GM19351 (cell line): ENCODE data around the gene WBP1.
"Not testable (repeated sequence)": the region's sequence is repeated elsewhere in the genome, so short reads cannot be mapped to it uniquely, and the experiment has no call there.

Source experiments
- ATAC-seq: cut with Tn5 transposase; IDR thresholded peaks from one replicate; pipeline ENCODE4 v1.9.1; 2021; ENCODE audit warnings: mild to moderate bottlenecking, moderate library complexity; ENCODE audit not compliant: unreplicated experiment

Gene WBP1

DNA sequence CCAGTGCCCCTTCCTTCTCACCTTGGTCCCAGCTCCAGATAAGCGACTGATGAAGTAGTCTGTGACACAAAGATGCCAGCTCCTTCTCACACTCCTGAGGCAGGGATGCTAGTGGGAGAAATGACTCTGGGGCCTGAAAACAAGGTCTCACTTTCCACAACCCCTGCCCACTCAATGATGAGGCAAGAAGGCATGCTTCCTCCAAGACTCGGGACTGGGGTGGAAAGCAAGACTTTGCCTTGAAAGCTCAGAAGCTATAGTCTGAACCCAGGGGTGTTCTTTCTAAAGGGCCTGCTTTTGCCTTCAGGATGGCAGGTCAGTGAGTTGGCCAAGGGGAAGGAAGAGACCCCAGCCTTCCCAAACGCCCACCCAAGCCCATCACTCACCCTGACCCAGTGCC, 23.2 kb downstream of the WBP1 start:
- no peak for ATAC-seq

DNA sequence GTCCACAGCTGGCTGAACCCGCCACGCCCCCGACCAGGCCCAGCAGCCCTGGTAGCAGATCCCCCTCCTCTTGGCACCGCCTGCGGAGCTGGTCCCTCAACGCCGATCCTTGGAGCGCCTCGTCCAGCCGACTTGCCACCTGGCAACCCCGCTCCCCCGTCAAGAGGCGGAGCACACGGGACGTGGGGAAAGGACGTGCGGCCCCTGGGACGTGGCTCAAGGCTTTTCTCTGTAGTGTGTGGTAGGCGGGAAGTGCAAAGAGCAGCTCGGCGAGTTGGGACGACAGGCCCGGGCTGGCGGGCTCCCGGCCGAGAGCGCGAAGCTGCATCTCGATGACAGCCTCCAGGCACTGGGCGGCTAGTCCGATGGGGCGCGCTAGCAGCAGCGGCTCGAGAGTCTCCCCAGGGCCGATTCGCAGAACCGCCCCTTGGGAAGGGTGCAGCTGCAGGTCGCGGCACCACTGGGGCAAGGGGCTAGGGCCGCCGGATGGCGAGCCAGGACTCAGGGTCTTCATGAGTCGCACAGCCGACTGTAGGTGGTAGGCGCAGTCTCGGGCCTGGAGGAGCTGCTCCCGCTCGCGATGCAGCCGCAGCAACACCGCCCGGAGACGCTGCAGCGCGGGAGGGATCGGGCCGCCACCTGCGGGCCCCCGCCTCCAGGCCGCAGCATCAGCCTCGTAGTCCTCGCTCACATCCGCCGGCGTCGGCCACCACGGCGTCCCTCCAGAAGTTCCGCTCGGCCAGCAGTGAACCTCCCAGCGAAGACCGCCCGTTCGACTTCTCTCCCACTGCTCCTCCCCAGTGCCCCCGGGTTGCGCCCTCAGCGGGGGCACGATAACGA, 23.9 kb downstream of the WBP1 start:
- ATAC-seq = peak; percentile 40

DNA sequence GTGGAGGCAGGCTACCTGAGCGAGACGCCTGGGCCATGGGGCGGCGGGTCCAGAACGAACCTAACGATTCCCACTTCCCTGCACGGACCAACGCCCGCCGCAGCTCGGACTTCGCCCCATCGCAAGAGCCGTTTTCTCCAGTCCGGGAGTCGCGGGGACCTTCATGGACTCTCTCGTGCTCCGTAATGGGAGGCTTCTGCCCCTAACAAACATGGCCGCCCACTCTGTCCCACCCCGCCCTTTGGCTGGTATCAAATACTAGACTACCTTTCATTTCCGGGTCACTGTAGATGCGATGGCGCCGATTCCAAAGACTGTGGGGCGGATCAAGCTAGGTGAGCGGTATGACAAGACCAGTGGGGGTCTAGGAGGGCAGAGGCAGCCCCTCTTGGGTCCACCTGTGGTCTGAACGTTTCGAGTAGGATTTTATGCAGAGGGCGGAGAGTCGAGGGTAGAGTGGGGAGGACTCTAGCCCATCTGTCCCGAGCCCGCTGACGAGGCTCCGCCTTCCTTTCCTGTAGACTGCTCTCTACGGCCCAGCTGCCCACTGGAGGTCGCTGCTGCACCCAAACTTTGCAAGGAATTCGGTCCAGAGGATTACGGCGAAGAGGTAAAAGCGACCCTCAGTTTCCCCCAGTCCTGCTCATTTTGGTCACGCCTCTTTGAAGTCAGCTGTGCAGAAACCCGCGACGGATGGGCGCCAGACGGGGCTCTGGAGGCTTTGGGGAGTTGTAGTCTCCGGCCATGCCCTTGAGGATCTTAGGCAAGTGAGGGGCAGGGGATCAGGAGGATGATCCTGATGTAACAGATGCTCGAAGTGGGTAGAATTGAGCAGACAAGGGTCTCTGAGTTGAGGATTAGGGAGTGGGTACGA, 24.8 kb downstream of the WBP1 start, which contains the start of the genes CCDC142 and TTC31:
Gene CCDC142 (minus strand): TSS at position 198 of the 874 bp plus-strand sequence. CDS start 161 bp downstream, at position 37.
Gene TTC31 (plus strand): TSS at position 281 of the 874 bp plus-strand sequence. CDS start 15 bp downstream, at position 296.
- peak; percentile 86 for ATAC-seq

DNA sequence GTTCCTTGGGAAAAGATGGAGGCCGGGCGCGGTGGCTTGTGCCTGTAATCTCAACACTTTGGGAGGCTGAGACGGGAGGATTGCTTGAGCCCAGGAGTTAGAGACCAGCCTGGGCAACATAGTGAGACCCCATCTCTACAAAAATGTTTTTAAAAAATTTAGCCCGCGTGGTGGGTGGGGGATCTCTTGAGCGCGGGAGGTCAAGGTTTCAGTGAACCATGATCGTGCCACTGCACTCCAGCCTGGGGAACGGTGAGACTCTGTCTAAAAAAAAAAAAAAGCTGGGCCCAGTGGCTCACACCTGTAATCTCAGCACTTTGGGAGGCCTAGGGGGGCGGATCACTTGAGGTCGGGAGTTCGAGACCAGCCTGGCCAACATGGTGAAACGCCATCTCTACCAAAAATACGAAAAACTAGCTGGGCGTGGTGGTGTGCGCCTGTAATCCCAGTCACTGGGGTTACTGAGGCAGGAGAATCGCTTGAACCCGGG, 25.5 kb downstream of the WBP1 start:
- ATAC-seq = not testable (repeated sequence)

DNA sequence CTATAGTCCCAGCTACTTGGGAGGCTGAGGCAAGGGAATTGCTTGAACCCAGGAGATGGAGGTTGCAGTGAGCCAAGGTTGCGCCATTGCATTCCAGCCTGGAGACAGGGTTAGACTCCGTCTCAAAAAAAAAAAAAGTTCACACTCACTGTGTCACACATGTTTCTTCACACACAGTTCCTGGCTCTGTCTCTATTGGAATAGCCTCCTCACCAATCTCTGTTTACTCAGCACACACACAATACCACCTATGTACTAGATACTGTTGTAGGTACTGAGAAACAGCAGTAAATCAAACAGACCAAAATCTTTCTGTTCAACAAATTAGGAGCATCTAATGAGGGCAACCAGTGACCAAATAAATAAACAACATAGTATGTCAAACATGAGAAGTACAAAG, 27.9 kb downstream of the WBP1 start:
- ATAC-seq = no peak

DNA sequence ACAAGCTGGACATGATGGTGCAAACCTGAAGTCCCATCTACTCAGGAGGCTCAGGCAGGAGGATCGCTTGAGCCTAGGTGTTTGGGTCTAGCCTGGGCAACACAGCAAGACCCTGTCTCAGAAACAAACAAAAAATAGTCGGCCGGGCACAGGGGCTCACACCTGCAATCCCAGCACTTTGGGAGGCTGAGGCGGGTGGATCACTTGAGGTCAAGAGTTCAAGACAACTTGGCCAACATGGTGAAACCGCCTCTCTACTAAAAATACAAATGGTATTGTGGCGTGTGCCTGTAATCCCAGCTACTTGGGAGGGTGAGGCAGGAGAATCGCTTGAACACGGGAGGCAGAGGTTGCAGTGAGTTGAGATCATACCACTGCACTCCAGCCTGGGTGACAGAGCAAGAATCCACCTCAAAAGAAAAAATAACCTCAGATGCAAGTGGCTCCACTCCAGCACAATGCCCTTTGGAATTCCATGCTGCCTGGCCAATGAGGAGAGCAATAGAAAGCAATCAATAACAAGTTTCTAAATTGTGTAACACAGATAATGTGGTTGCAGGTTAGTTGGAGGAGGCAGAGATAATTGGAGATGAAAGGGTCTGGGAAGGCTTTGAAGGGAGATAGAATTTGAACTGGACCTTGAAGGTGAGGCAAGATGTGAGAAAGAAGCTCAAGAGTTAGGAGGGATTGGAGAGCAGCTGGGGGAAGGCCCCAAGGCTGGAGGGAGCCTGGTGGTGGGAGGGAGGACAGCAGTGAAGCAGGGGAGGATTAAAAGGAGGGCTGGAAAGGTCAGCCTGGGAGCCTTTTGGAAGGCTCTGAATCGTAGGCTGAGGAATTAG, 30.6 kb downstream of the WBP1 start:
- no peak for ATAC-seq

DNA sequence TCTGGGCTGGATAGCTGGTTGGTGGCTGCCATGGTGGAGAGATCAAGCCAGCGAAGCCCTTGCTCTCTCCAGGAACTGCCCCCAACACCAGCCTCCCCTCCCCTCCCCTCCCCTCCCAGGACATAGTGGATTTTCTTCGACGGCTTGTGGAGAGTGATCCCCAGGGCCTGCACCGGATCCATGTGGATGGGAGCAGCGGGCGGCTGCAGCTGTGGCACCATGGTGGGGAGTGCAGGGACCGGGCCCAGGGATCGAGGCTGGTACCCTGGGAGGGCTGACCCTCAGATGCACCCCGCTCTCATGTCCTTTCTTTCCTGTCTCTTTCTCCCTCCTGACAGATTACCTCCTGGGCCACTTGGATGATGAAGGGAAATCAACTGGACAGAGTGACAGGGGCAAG, 31.7 kb downstream of the WBP1 start:
- no peak for ATAC-seq

DNA sequence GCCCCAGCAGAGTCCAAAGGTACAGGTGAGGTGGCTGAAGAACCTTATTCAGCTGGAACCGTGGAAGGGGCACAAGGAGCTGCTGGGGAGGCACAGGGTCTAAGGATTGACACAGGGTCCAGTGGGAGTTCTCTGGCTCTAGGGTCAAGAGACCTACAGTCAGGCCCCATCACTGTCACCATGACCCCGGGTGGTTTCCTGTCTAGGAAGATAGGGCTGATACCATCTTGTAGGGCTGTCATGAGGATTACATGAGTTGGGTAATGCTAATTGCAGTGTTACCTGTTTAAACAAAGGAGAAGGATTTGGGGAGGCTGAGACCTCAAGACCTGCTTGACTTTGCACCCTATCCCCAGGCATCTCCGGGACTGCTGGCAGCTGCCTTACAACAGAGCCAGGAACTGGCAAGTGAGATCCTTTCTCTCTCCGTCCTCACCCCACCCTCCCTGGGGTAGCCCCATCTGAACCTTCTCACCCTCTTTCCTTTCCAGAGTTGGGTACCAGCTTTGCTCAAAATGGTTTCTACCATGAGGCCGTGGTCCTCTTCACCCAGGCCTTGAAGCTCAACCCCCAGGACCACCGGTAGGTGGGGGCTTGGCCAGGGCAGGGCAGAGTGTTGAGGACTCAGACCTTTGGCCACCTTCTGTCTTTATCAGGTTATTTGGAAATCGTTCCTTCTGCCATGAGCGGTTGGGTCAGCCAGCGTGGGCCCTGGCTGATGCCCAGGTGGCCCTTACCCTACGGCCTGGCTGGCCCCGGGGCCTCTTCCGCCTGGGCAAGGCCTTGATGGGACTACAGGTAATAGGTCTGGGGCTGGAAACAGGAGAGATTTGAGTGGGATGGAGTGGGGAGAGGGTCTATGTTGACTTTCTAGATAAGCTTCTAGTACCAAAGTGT, 33.7 kb downstream of the WBP1 start:
- ATAC-seq = no peak

DNA sequence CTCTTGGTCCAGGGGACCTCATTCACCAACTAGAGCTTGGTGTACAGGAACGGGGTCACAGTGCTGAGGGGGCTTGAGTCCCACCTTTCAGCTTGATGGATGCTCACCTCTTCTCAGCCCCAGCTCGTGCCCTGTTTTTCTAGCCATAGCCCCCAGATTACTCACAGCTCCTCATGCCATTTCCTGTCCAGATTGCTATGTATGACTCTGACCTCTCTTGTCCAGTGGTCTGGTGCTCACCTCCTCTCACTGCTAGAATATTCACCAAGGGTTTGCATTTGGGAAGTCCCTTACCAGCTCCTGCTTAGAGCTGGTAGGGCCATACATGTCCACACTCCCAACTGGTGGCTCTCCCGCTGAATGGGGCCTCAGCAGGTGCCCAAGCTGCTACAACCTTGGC, 35.3 kb downstream of the WBP1 start:
- ATAC-seq = no peak

DNA sequence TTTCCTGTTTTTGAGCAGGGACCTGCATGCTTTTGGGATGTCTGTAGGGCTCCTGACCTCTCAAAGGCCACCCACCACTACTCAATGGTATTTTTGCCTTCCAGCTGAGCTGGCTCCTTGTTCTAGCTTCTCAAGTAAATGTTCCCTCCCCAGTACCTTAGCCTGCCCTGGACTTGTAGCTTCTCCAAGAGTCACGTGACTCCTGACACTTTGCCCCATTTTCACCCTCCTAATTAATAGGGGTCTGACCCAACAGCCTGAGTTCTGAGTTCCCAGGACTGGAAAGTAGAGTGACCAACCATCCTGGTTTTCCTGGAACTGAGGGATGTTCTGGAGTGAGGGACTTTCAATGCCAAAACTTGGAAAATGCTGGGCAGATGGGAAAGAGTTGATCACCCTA, 37.2 kb downstream of the WBP1 start:
- ATAC-seq = no peak

DNA sequence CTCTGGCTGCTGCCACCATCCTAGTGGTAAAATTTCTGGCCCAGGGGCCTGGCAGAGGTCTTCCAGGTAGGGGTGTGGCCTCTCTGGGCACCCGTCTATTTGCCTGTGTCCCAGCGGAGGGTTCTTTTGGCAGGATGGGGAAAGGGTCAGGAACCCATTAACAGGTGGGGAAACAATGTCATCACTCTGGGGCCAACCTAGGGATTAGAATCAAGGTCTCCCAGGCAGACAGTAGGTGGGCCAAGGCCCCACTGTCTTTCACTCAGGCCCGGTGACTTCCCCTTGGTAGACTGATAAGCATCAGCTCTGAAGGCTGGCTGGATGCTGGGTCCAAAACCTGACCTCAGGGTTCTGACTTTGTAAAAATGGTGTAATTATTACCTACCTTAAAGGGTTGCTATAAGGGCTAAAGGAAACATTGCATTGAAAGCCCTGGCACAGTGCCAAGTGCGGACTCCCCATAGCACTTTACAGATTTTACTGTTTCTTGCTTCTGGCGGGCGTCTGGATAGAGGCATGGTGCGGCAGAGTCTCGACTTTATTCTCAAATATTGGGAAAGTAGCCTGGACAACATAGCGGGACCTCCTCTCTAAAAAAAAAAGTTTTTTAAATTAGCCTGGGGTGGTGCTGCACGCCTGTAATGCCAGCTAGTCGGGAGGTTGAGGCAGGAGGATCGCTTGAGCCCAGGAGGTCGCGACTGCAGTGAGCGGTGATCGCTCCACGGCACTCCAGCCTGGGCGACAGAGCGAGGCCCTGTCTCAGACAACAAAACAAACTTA, 38.9 kb downstream of the WBP1 start:
- no peak for ATAC-seq

DNA sequence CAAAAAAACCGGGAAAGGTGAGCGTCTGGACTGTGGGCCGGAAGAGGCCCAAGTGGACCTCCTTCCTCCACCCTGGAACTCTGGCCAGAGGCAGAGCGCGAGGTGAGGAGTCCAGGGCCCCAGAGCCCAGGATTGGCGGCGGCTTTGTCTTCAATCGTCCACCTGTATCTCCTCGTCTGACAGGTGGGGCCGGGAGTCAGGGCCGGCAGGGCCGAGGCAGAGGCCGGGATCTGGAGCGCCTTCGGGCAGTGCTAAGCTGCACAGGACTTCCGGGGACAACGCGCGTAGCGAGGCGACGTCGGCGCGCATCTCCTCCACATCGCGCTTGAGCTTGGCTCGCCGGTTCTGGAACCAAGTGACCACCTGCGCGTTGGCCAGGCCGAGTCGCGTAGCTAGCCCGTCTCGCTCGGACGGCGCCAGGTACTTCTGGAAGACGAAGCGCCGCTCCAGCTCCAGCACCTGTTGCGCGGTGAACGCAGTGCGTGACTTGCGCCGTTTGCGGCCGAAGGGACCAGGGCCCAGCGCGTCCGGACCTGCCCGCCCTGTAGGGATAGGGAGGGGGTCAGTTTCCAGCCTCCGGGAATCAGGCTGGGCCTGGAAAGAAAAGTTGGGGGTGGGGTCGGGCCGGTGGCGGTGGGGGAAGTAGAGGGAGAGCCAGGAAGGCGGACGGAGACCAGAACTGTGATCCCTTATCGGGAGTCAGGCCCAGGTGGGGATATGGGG, 39.7 kb downstream of the WBP1 start:
- ATAC-seq = no peak

DNA sequence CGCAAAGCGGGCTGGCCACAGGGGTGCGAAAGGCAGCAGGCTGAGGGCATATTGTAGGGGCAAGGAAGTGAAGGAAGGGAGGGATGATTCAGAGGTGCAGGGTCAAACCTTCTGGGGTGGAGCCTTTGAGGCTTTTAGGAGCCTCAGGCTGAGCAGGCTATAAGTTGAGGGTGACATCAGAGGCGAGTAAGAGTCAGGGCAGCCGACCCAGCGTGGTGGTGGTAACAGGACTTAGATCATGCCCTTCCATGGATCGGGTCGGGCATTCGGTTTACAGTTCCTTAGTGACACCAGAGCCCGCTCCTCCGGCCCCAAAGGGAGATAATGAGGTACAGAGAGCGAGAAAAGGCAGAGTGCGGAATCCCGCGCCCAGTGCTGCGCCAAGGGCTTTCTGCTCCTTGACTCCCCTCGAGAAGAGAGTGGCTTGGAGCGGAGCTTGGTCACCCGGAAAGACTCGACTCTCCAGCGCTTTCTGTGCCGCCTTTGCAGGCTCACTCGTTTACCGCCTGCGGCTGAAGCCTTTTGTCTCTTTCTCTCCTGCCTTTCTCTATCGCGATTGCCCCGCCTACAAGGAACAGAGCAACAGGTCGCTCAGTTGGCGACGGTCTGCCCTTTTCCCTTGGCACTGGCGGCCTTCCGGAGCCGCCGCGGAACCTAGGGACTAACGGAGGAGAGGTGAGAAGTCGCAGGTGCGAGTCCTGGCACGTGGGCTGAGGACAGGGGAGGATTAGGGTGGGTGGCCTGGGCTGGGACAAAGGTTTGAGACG, 40.4 kb downstream of the WBP1 start:
- no peak for ATAC-seq

DNA sequence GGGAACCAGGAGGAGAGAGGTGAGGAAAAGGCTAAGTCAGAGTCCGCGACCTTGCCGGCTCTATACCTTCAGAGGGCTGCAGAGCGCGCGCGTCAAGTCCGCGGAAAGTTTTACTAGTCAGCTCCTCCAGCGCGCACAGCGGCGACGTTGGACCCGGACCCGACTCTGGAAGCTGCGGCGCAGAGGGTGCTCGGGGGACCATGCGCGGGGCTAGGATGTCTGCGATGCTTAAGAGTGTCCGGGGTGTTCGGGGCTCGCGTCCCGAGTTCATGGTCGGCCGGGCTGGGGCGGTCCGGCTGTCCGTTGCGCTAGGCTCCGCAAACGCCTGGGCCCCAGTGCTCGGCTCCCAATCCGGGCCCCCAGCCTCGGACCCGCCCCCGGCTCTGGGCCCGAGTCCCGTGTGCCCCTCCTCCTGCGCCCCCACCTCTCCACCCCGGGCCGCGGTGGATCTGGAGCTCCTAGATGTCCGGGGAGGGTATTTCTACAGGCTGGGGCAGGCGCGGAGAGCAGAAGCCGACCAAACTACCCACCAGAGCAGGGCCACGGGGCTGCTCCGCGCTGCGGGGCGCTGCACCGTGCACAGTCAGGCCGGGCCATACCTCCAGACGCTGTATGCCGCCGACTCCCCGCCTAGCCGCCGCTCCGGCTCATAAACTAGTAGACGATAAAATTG, 41.2 kb downstream of the WBP1 start, which contains the start of gene LBX2:
Gene LBX2 (minus strand): TSS at position 337 of the 673 bp plus-strand sequence. CDS start 66 bp downstream, at position 271.
- no peak for ATAC-seq

DNA sequence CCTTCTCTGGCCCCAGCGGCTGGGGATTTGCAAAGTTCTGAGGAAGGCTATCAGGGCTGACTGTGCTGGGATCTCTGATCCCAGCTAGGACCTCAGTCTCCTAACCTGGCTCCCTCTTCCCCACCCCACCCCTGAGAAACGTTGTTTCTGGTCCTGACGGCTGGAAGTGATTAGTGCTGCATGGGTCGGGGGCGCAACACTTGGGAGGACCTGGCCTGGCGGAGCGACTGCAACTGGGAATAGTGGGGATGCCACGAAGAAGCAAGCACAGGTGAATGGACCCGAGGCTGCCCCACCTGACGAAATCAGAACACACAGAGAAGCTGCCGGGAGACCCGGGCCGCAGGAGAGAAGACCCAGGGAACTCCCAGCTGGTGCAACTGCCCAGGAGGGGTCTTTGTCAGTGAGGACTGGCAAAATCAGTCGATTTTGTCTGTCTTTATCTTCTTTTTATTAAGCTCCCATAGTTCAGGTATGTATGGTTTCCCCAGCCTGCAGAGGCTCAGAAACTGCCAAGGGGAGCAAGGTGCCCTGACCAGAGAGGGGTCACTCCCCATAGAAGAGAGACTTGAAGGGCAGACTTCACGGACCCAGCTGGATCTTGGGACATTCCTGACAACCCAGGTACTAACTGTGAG, 41.8 kb downstream of the WBP1 start:
- no peak for ATAC-seq

DNA sequence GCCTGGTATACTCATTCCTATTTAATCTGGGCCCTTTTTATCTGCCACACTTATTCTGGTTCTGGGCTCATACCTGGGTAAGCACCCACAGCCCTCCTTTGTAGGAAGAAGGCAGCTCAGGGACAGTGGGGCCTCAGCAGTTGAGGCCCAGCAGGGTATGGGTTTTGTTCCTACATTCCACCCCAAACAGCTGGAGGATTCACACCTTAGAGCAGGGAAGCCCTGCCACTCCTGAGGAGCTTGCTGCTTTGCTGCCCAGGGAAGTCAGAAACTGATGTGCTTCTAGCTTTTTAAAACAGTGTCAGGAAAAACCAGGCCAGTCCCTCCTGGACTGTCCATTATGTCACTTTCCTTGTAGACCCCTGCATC, 42.3 kb downstream of the WBP1 start:
- ATAC-seq = no peak
